CD4-positive, alpha-beta T cell treated with Interleukin-10 for 1 hour (primary cell): ENCODE measurements around the gene GORAB.

Experiments
- DNase-seq: peaks from one replicate; pipeline ENCODE4 v3.0.0-alpha.2; 2020

Gene GORAB

GRCh38 chr1:170539154-170539553 lies 7.2 kb downstream of the GORAB start:
- no peak for DNase-seq

- no peak for DNase-seq
Measured at GRCh38 chr1:170544624-170545023, 12.7 kb downstream of the GORAB start.

- DNase-seq = no peak
Measured at GRCh38 chr1:170545476-170545875, 13.5 kb downstream of the GORAB start.

- DNase-seq = no peak
Measured at GRCh38 chr1:170547255-170547654, 15.3 kb downstream of the GORAB start.

- DNase-seq = no peak
Measured at GRCh38 chr1:170548497-170548896, 16.5 kb downstream of the GORAB start.

- DNase-seq = no peak
Measured at GRCh38 chr1:170555370-170555769, 23.4 kb downstream of the GORAB start.

GRCh38 chr1:170556917-170557316 lies 25.0 kb downstream of the GORAB start:
- DNase-seq = no peak

- DNase-seq = no peak
Measured at GRCh38 chr1:170558731-170559130, 26.8 kb downstream of the GORAB start.

- no peak for DNase-seq
Measured at GRCh38 chr1:170559166-170559565, 27.2 kb downstream of the GORAB start.

- no peak for DNase-seq
Measured at GRCh38 chr1:170560681-170561285, 28.8 kb downstream of the GORAB start.

- peak; percentile 17 for DNase-seq
Measured at GRCh38 chr1:170562646-170563338, 30.8 kb downstream of the GORAB start.

GRCh38 chr1:170567214-170567613 lies 35.2 kb downstream of the GORAB start:
- no peak for DNase-seq

- DNase-seq = no peak
Measured at GRCh38 chr1:170568197-170568596, 36.2 kb downstream of the GORAB start.

- no peak for DNase-seq
Measured at GRCh38 chr1:170576980-170577379, 45.0 kb downstream of the GORAB start.

- DNase-seq = no peak
Measured at GRCh38 chr1:170578359-170578758, 46.4 kb downstream of the GORAB start.

GRCh38 chr1:170580636-170581440 lies 48.9 kb downstream of the GORAB start:
- no peak for DNase-seq

- no peak for DNase-seq
Measured at GRCh38 chr1:170583186-170583585, 51.2 kb downstream of the GORAB start.

- DNase-seq = no peak
Measured at GRCh38 chr1:170586321-170587252, 54.6 kb downstream of the GORAB start.

- no peak for DNase-seq
Measured at GRCh38 chr1:170587253-170587593, 55.3 kb downstream of the GORAB start.

GRCh38 chr1:170590921-170591705 lies 59.1 kb downstream of the GORAB start:
- no peak for DNase-seq

GRCh38 chr1:170592591-170593111 lies 60.7 kb downstream of the GORAB start:
- DNase-seq = no peak
